HCT116 (cell line): ENCODE results near the gene ANO2. TPM values are rescaled to one million over a fixed set of nuclear protein-coding genes. Genes with fewer than 3 reads are reported as not detected.
"Not testable (repeated sequence)": the region's sequence is repeated elsewhere in the genome, so short reads cannot be mapped to it uniquely, and the experiment has no call there.

Experiments used
- ATAC-seq: fragments of 200-7000 bp; cut with Tn5 transposase; 2 replicates; pipeline ENCODE4 v1.9.1; 2020; ENCODE audit warnings: mild to moderate bottlenecking, moderate library complexity
- BruUV-seq: library from RNA; stranded (reverse); fragments of 400-500 nt; replicated peaks from 2 replicates; lab custom pipeline; 2021; lab: Mats Ljungman, UMichigan
- CTCF ChIA-PET: fragments of 300-600 bp; sonication (Branson Sonifier 250); formaldehyde crosslinking; loops from one replicate; lab custom pipeline; 2021; ENCODE audit warnings: antibody characterized with exemption; lab: Charles Lee
- POLR2A ChIA-PET: fragments of 300-600, 350-600 bp; sonication (Branson Sonifier 250); formaldehyde crosslinking; loops from one replicate; lab custom pipeline; 2021; ENCODE audit warnings: antibody characterized with exemption; lab: Charles Lee
- RAD21 ChIA-PET, 2 experiments: fragments of 300-600 bp; sonication (Branson Sonifier 250); formaldehyde crosslinking; loops; one replicate each; lab custom pipeline; 2023; ENCODE audit warnings: low total read pairs in 2 of 2; ENCODE audit not compliant: uncharacterized antibody in 2 of 2, unreplicated experiment in 2 of 2, low non-redundant PET in 1 of 2; lab: Charles Lee
- DNase-seq: peaks from one replicate; pipeline ENCODE4 v3.0.0-alpha.2; 2010; ENCODE audit warnings: low read depth, low spot score
- H2AFZ ChIP-seq: fragments of 200-600 bp; shearing (Covaris generic), sonication (generic); 2 replicates; pipeline ENCODE4 v1.6.1; 2017; ENCODE audit warnings: low read depth, mixed run types, mixed read lengths, antibody characterized with exemption, low read length; ENCODE audit not compliant: poor library complexity, severe bottlenecking
- H3K27ac ChIP-seq: 2 replicates; pipeline ENCODE4 v1.5.1; 2012; ENCODE audit warnings: low read depth, low read length
- H3K27me3 ChIP-seq: fragments of 200-600 bp; sonication (generic); 2 replicates; pipeline ENCODE4 v1.6.1; 2016; ENCODE audit warnings: mixed run types, low read length, mixed read lengths; ENCODE audit not compliant: insufficient read depth
- H3K36me3 ChIP-seq, 2 experiments: fragments of 200-500 bp in 1 of 2; fragments of 200-600 bp in 1 of 2; sonication (Bioruptor generic) in 1 of 2; sonication (generic) in 1 of 2; 2 replicates each; pipeline versions ENCODE4 v1.5.1 to v1.6.1; 2014 to 2016; ENCODE audit warnings: low read length in 2 of 2, inconsistent platforms in 1 of 2, mixed read lengths in 1 of 2, mixed run types in 1 of 2; ENCODE audit not compliant: insufficient read depth in 2 of 2, control insufficient read depth in 1 of 2
- H3K4me1 ChIP-seq, 2 experiments: fragments of 200-600 bp in 1 of 2; sonication (generic) in 1 of 2; 2 replicates each; pipeline versions ENCODE4 v1.5.1 to v1.6.1; 2012 to 2017; ENCODE audit warnings: low read length in 2 of 2, inconsistent platforms in 1 of 2, mild to moderate bottlenecking in 1 of 2, mixed read lengths in 1 of 2, mixed run types in 1 of 2, moderate library complexity in 1 of 2; ENCODE audit not compliant: insufficient read depth in 2 of 2, control insufficient read depth in 1 of 2
- H3K4me2 ChIP-seq: fragments of 200-600 bp; sonication (generic); 2 replicates; pipeline ENCODE4 v1.6.1; 2017; ENCODE audit warnings: mixed run types, low read length, mixed read lengths
- H3K4me3 ChIP-seq, 2 experiments: fragments of 200-600 bp in 1 of 2; sonication (generic) in 1 of 2; replicated peaks in 1 of 2; 2 replicates each; pipeline ENCODE4 v1.5.1; 2011 to 2016; ENCODE audit warnings: low read length in 2 of 2, control low read depth in 1 of 2, low read depth in 1 of 2, mild to moderate bottlenecking in 1 of 2, mixed read lengths in 1 of 2, mixed run types in 1 of 2
- H3K79me2 ChIP-seq: fragments of 200-600 bp; sonication (generic); 2 replicates; pipeline ENCODE4 v1.6.1; 2017; ENCODE audit warnings: mild to moderate bottlenecking, mixed run types, low read length, moderate library complexity, mixed read lengths; ENCODE audit not compliant: insufficient read depth
- H3K9ac ChIP-seq: fragments of 200-600 bp; sonication (generic); 2 replicates; pipeline ENCODE4 v1.6.1; 2016; ENCODE audit warnings: low read length, mixed read lengths
- H3K9me2 ChIP-seq: fragments of 200-600 bp; sonication (generic), shearing (Covaris generic); 2 replicates; pipeline ENCODE4 v1.6.1; 2017; ENCODE audit warnings: mixed run types, mild to moderate bottlenecking, moderate library complexity; ENCODE audit not compliant: insufficient read depth
- H3K9me3 ChIP-seq, 2 experiments: fragments of 200-500 bp in 1 of 2; fragments of 200-600 bp in 1 of 2; sonication (Bioruptor generic) in 1 of 2; sonication (generic) in 1 of 2; 2 replicates each; pipeline ENCODE4 v1.6.1; 2014 to 2017; ENCODE audit warnings: low read length in 2 of 2, mixed read lengths in 2 of 2, inconsistent platforms in 1 of 2, low read depth in 1 of 2, mild to moderate bottlenecking in 1 of 2, mixed run types in 1 of 2, moderate library complexity in 1 of 2; ENCODE audit not compliant: control insufficient read depth in 1 of 2, insufficient read depth in 1 of 2
- H4K20me1 ChIP-seq: fragments of 200-600 bp; sonication (generic), shearing (Covaris generic); 2 replicates; pipeline ENCODE4 v1.6.1; 2017; ENCODE audit warnings: mixed run types, mild to moderate bottlenecking, moderate library complexity; ENCODE audit not compliant: insufficient read depth
- ATF3 ChIP-seq: IDR thresholded peaks from 2 replicates; pipeline ENCODE4 v1.6.1; 2012
- CTCF ChIP-seq, 3 experiments: fragments of 200-600 bp in 1 of 3; sonication (generic) in 1 of 3; IDR thresholded peaks in 2 of 3; conservative IDR thresholded peaks in 1 of 3; 2 replicates each; pipeline ENCODE4 v1.5.1; 2012 to 2017; ENCODE audit warnings: low read depth in 2 of 3, low read length in 2 of 3, antibody characterized with exemption in 1 of 3, borderline replicate concordance in 1 of 3, control low read depth in 1 of 3, mild to moderate bottlenecking in 1 of 3, mixed read lengths in 1 of 3, mixed run types in 1 of 3, moderate library complexity in 1 of 3; ENCODE audit not compliant: insufficient read depth in 1 of 3
- EGR1 ChIP-seq: IDR thresholded peaks from 2 replicates; pipeline ENCODE4 v1.6.1; 2012; ENCODE audit warnings: low read depth
- ELF1 ChIP-seq: IDR thresholded peaks from 2 replicates; pipeline ENCODE4 v1.6.1; 2012; ENCODE audit warnings: low read depth, borderline replicate concordance
- EZH2 ChIP-seq: fragments of 200-600 bp; sonication (generic); IDR thresholded peaks from 2 replicates; pipeline ENCODE4 v1.6.1; 2017; ENCODE audit warnings: antibody characterized with exemption, mixed run types
- MAX ChIP-seq: IDR thresholded peaks from 2 replicates; pipeline ENCODE4 v1.6.1; 2012
- POLR2A ChIP-seq: IDR thresholded peaks from 2 replicates; pipeline ENCODE4 v1.7.0; 2011; ENCODE audit warnings: borderline replicate concordance; ENCODE audit not compliant: insufficient read depth, insufficient read length; ENCODE audit errors: extremely low read depth
- RAD21 ChIP-seq: IDR thresholded peaks from 2 replicates; pipeline ENCODE4 v1.6.1; 2012; ENCODE audit warnings: low read depth, mild to moderate bottlenecking
- SRF ChIP-seq: IDR thresholded peaks from 2 replicates; pipeline ENCODE4 v1.6.1; 2012; ENCODE audit warnings: low read depth
- TCF7L2 ChIP-seq: IDR thresholded peaks from 2 replicates; pipeline ENCODE4 v1.7.0; 2011; ENCODE audit warnings: borderline replicate concordance, inconsistent platforms; ENCODE audit not compliant: insufficient read depth, insufficient read length; ENCODE audit errors: extremely low read depth
- ZFX ChIP-seq: fragments of 450-650 bp; IDR thresholded peaks from 2 replicates; pipeline ENCODE4 v1.6.1; 2017
- intact Hi-C: fragments of 100-400 bp; cut with micrococcal nuclease; formaldehyde crosslinking; loops from 2 replicates; pipeline ENCODE4 v1.10.0; 2022
- total RNA-seq: library from RNA; stranded (reverse); gene quantifications from one replicate; pipeline ENCODE4 v1.2.1, GENCODE V29; 2021; ENCODE audit not compliant: unreplicated experiment

ANO2 gene
- total RNA-seq, 1 experiment from 2014 or later = not detected

- H3K4me1 ChIP-seq, H3K9me3 ChIP-seq, H3K4me3 ChIP-seq, H3K9ac ChIP-seq, POLR2A ChIA-PET, intact Hi-C loops, H2AFZ ChIP-seq, H3K79me2 ChIP-seq, H3K4me2 ChIP-seq, CTCF ChIA-PET, H4K20me1 ChIP-seq, RAD21 ChIA-PET, DNase-seq, H3K27ac ChIP-seq, ATAC-seq, H3K9me2 ChIP-seq, BruUV-seq, H3K36me3 ChIP-seq: not testable (repeated sequence)
- H3K27me3 ChIP-seq = peaks cover 26% of the 10 kb centered on the region; the same call in 1 of the 2 replicates
These were observed 407.9 kb downstream of the ANO2 start for GRCh38 chr12:5537026-5537615.

GRCh38 chr12:5535541-5535940, 409.5 kb downstream of the ANO2 start:
- no peak for DNase-seq
- intact Hi-C loops = no loop called here
- H2AFZ ChIP-seq = no peak overlapping the region

More at GRCh38 chr12:5535541-5535940, 409.5 kb downstream of the ANO2 start:
- no peak for ATAC-seq
- Histone ChIP-seq H3K27me3 (peaks cover 38% of the 10 kb centered on the region), H3K4me2 (no peak overlapping the region), H3K9me3 (no peaks in the 10 kb centered on the region), H3K4me1 (no peaks in the 10 kb centered on the region), H3K79me2 (no peaks in the 10 kb centered on the region), H3K9ac (no peak overlapping the region), H3K27ac (no peak overlapping the region), H3K36me3 (no peaks in the 10 kb centered on the region), H3K9me2 (no peaks in the 10 kb centered on the region), H4K20me1 (no peaks in the 10 kb centered on the region), H3K4me3 (no peak overlapping the region)
- ChIA-PET CTCF (no interaction called here), POLR2A (no interaction called here), RAD21 (no interaction called here)
- no TSS peak for BruUV-seq
- no peak for TF ChIP-seq RAD21
- TF ChIP-seq SRF = no peak
- no peak for TF ChIP-seq EGR1
- TF ChIP-seq CTCF (IDR thresholded peaks at IDR 0.05 in 2 of 3, conservative IDR thresholded peaks at IDR 0.05 in 1 of 3; ENCODE audit: borderline replicate concordance in 1 of 3, insufficient read depth in 1 of 3, low read depth in 2 of 3, low read length in 2 of 3) = no peak
- TF ChIP-seq MAX = no peak
- no peak for TF ChIP-seq ATF3
- no peak for TF ChIP-seq POLR2A
- TF ChIP-seq ZFX = no peak
- TF ChIP-seq ELF1 = no peak
- no peak for TF ChIP-seq TCF7L2
- TF ChIP-seq EZH2 = no peak
